Subcutaneous adipose tissue (tissue), 4 donors: ENCODE measurements around the gene ST6GAL1. TPM values are rescaled to one million over a fixed set of nuclear protein-coding genes. Genes with fewer than 3 reads are reported as not detected.

ENCODE experiments used
- total RNA-seq, 4 donors: library from RNA; depleted of rRNA; stranded (reverse); fragments of >200 nt; gene quantifications; one replicate each; pipeline ENCODE4 v1.1.0, GENCODE V29; 2016
- TF ChIP-seq, protein P1 (sequence below): fragments of 450-650 bp; IDR thresholded peaks from one replicate; pipeline ENCODE4 v1.5.1; 2016; ENCODE audit warnings: low read depth, mild to moderate bottlenecking, control low read depth, antibody characterized with exemption, moderate library complexity

The ST6GAL1 gene
- total RNA-seq, 4 donors from 2014 or later = 31.4 to 80.1 (median 43.8) TPM

DNA sequence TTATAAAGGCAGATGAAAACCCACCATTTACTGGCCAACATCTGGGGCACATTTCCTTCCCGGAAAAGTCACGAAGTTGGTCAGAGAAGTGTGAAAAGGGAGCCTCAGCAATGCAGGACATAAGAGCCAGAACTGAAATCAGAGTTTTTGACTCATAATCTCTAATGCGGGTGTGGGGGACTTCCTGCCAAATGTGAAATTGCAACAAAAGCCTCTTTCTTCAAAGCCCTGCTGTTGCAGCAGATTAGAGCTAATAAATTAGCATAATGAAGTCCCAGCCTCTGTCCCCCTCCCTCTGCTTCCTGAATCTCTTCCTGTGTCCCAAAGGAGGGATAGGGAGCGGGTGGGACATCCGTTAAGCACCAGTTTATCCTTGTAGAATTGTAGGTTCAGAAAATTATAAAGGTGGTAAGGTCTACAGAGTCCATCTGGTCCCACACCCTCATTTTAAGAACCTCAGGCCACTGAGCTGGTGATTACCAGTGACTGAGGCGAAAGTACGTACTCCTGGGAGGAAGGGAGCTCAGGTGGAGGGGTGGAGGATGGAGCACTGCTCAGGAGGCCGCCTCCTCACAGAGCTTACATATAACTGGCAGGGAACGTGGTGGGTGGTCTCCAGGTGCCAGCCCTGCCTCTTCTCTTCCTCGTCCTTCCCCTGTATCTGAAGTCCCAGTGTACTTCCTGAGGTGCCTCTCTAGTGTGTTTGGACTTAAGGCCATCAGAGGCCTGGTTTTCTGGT lies 35.0 kb downstream of the ST6GAL1 start:
- TF ChIP-seq, protein P1, sequence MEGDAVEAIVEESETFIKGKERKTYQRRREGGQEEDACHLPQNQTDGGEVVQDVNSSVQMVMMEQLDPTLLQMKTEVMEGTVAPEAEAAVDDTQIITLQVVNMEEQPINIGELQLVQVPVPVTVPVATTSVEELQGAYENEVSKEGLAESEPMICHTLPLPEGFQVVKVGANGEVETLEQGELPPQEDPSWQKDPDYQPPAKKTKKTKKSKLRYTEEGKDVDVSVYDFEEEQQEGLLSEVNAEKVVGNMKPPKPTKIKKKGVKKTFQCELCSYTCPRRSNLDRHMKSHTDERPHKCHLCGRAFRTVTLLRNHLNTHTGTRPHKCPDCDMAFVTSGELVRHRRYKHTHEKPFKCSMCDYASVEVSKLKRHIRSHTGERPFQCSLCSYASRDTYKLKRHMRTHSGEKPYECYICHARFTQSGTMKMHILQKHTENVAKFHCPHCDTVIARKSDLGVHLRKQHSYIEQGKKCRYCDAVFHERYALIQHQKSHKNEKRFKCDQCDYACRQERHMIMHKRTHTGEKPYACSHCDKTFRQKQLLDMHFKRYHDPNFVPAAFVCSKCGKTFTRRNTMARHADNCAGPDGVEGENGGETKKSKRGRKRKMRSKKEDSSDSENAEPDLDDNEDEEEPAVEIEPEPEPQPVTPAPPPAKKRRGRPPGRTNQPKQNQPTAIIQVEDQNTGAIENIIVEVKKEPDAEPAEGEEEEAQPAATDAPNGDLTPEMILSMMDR = no peak

DNA sequence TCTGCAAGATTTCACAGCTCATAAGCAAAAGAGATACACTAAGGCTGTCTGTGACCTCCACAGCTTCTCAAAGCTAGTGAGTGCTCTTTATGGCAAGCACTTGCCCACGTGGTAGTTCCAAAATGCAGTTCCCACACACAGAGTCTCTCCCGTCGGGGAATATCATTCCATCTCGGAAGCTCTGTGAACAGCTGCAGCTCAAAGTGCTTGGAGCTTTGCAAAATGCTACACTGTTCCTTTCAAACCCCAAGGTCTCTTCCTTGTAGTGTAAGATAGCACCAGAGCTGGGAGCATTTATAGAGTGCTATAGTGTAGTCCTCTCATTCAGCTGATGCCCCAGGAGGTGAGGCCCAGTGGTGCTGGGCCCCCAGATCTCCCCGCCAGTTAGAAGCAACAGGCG lies 36.1 kb downstream of the ST6GAL1 start:
- TF ChIP-seq, protein P1 = no peak

DNA sequence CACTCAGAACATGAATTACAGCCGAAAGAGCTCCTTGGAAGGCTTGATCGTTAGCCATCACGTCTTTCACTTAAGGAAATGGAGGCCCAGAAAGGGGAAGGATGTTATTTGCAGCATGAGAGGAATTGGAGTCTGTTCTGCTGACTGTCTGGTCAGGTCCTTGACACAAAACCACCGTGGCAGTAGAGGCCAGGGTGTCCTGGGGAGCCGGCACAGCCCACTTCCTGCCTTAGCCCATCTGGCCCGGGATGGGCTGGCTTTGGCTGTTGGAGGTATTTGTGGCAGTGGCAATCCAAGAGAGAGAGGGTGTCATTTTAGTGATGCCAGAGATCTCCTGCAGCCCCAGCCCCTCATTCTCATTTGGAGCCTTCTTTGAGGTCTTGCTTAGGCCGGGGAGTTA lies 37.4 kb downstream of the ST6GAL1 start:
- TF ChIP-seq, protein P1 = no peak

DNA sequence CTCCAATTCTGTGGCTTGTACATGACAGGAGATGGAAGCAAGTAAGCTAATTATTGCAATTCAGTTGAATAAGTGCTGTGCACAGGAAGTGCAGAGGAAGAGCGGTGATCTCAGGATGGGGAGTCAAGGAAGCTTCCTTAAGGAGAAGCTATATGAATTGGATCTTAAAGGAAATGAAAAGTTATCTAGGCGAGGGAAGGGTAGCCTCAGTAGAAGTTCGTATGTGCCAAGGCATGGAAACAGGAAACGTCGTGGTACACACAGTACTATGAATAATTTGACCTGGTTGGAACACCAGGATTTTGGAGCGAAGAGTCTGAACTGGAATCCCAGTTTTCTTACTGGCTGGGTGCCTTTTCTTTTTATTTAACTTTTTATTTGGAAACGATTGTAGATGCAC lies 39.3 kb downstream of the ST6GAL1 start:
- TF ChIP-seq, protein P1 = no peak

DNA sequence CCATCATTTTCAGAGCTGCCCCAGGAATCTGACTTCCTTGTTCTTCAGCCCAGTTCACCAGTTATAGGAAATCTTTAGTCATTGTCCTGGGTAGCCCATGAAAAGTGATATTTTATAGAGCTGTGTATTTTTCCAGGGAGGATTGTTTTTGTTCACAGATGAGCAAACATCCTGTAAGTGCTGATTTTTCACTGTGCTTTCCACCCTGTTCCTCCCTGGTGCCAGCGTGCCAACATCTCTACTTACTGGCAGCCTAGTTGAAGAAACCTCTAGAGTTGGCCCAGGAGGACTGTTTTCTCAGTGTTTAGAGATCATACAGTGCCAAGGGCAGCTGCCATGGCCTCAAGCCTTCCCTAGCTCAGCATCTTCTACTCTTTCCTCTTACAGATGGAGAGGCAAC lies 41.3 kb downstream of the ST6GAL1 start:
- TF ChIP-seq, protein P1 = no peak

DNA sequence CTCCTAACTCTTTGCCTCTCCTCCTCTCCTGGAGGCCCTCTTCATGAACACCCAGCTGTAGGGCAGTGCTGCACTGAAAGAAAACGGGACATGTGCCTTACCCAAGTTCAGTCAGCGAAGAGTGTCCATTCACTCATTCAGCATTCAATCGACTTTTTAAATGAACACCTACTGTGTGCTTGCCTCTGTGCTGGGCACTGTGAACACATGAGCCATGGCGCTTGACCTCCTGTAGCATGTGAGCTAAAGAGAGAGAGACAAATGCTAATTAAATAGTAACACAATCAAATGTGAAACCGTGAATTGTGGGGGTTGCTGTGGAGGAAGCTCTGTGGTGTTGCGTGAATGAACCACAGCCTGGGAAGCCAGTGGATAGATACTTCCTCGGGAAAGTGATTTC lies 43.4 kb downstream of the ST6GAL1 start:
- TF ChIP-seq, protein P1 = no peak

DNA sequence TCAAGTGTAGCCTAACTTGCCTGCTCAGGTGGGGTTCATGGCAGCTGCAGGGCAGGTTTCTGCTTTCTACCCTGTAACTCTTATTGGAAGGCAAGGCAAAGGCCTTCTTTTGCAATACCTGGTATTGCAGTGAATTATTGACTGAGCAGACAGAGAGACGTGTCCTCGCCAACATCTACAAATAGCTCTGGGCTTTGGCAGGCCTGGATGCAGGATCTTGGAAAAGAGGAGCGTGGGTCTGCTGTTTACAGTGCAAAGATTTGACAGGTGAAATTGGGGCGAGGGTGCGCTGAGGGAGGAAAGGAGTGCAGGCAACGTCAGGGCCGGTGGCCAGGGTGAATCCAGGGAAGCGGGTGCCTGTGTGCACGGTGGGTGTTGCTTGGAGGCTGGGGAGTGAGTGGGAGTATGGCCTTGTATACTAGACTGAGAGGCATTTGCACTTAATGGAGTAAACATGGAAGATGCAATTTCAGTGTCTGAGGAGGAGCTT lies 44.5 kb downstream of the ST6GAL1 start:
- TF ChIP-seq, protein P1 = no peak
